ENCODE measurements around the gene CERS6.

Gene CERS6

GRCh38 chr2:168583710-168584521 is 127.8 kb downstream of the CERS6 start:
- H3K27ac ChIP-seq (ENCODE audit: low read length): no peak overlapping the region
- no peaks in the 10 kb centered on the region for H3K9me3 ChIP-seq (ENCODE audit: control insufficient read depth, low read depth, low read length)
- no peaks in the 10 kb centered on the region for H3K27me3 ChIP-seq (ENCODE audit: control insufficient read depth, insufficient read depth, low read length)
- no peak overlapping the region for H3K9ac ChIP-seq (ENCODE audit: low read length)
- no peak overlapping the region for H3K4me3 ChIP-seq (ENCODE audit: low read length)
- H3K36me3 ChIP-seq (ENCODE audit: control insufficient read depth, low read depth, low read length): no peaks in the 10 kb centered on the region
- peaks cover 4% of the 10 kb centered on the region for H3K4me1 ChIP-seq (ENCODE audit: control insufficient read depth, low read depth, low read length)

GRCh38 chr2:168584911-168585310 is 128.8 kb downstream of the CERS6 start:
- Histone ChIP-seq H3K27me3 (ENCODE audit: control insufficient read depth, insufficient read depth, low read length) (no peaks in the 10 kb centered on the region), H3K27ac (ENCODE audit: low read length) (no peak overlapping the region), H3K4me1 (ENCODE audit: control insufficient read depth, low read depth, low read length) (peaks cover 14% of the 10 kb centered on the region), H3K36me3 (ENCODE audit: control insufficient read depth, low read depth, low read length) (no peaks in the 10 kb centered on the region), H3K4me3 (ENCODE audit: low read length) (no peak overlapping the region), H3K9me3 (ENCODE audit: control insufficient read depth, low read depth, low read length) (no peaks in the 10 kb centered on the region), H3K9ac (ENCODE audit: low read length) (no peak overlapping the region)

GRCh38 chr2:168585700-168586099 is 129.6 kb downstream of the CERS6 start:
- Histone ChIP-seq H3K27ac (ENCODE audit: low read length) (no peak overlapping the region), H3K27me3 (ENCODE audit: control insufficient read depth, insufficient read depth, low read length) (no peaks in the 10 kb centered on the region), H3K9ac (ENCODE audit: low read length) (no peak overlapping the region), H3K4me1 (ENCODE audit: control insufficient read depth, low read depth, low read length) (peaks cover 17% of the 10 kb centered on the region), H3K4me3 (ENCODE audit: low read length) (no peak overlapping the region), H3K36me3 (ENCODE audit: control insufficient read depth, low read depth, low read length) (no peaks in the 10 kb centered on the region), H3K9me3 (ENCODE audit: control insufficient read depth, low read depth, low read length) (no peaks in the 10 kb centered on the region)

GRCh38 chr2:168587307-168587706 is 131.2 kb downstream of the CERS6 start:
- peaks cover 30% of the 10 kb centered on the region for H3K4me1 ChIP-seq (ENCODE audit: control insufficient read depth, low read depth, low read length)
- H3K27ac ChIP-seq (ENCODE audit: low read length): no peak overlapping the region
- H3K36me3 ChIP-seq (ENCODE audit: control insufficient read depth, low read depth, low read length): no peaks in the 10 kb centered on the region
- no peaks in the 10 kb centered on the region for H3K27me3 ChIP-seq (ENCODE audit: control insufficient read depth, insufficient read depth, low read length)
- H3K4me3 ChIP-seq (ENCODE audit: low read length): no peak overlapping the region
- H3K9me3 ChIP-seq (ENCODE audit: control insufficient read depth, low read depth, low read length): no peaks in the 10 kb centered on the region
- H3K9ac ChIP-seq (ENCODE audit: low read length): no peak overlapping the region

GRCh38 chr2:168589236-168590211 is 133.5 kb downstream of the CERS6 start:
- H3K9me3 ChIP-seq (ENCODE audit: control insufficient read depth, low read depth, low read length): no peaks in the 10 kb centered on the region
- H3K4me3 ChIP-seq (ENCODE audit: low read length): no peak overlapping the region
- H3K27ac ChIP-seq (ENCODE audit: low read length): no peak overlapping the region

GRCh38 chr2:168592181-168592831 is 136.2 kb downstream of the CERS6 start:
- Histone ChIP-seq H3K4me1 (ENCODE audit: control insufficient read depth, low read depth, low read length) (peaks cover 33% of the 10 kb centered on the region), H3K27ac (ENCODE audit: low read length) (no peak overlapping the region), H3K4me3 (ENCODE audit: low read length) (no peak overlapping the region), H3K36me3 (ENCODE audit: control insufficient read depth, low read depth, low read length) (no peaks in the 10 kb centered on the region), H3K27me3 (ENCODE audit: control insufficient read depth, insufficient read depth, low read length) (no peaks in the 10 kb centered on the region), H3K9me3 (ENCODE audit: control insufficient read depth, low read depth, low read length) (no peaks in the 10 kb centered on the region), H3K9ac (ENCODE audit: low read length) (no peak overlapping the region)

More at GRCh38 chr2:168589236-168590211, 133.5 kb downstream of the CERS6 start:
- Histone ChIP-seq H3K27me3 (ENCODE audit: control insufficient read depth, insufficient read depth, low read length) (no peaks in the 10 kb centered on the region), H3K9ac (ENCODE audit: low read length) (no peak overlapping the region), H3K36me3 (ENCODE audit: control insufficient read depth, low read depth, low read length) (no peaks in the 10 kb centered on the region), H3K4me1 (ENCODE audit: control insufficient read depth, low read depth, low read length) (peaks cover 33% of the 10 kb centered on the region)

- Histone ChIP-seq H3K27ac (ENCODE audit: low read length) (no peak overlapping the region), H3K9me3 (ENCODE audit: control insufficient read depth, low read depth, low read length) (no peaks in the 10 kb centered on the region), H3K4me1 (ENCODE audit: control insufficient read depth, low read depth, low read length) (peaks cover 33% of the 10 kb centered on the region), H3K4me3 (ENCODE audit: low read length) (no peak overlapping the region), H3K9ac (ENCODE audit: low read length) (no peak overlapping the region), H3K36me3 (ENCODE audit: control insufficient read depth, low read depth, low read length) (no peaks in the 10 kb centered on the region), H3K27me3 (ENCODE audit: control insufficient read depth, insufficient read depth, low read length) (no peaks in the 10 kb centered on the region)
These were observed 137.6 kb downstream of the CERS6 start for GRCh38 chr2:168593713-168594112.

GRCh38 chr2:168594778-168595177 is 138.7 kb downstream of the CERS6 start:
- Histone ChIP-seq H3K27me3 (ENCODE audit: control insufficient read depth, insufficient read depth, low read length) (no peaks in the 10 kb centered on the region), H3K4me1 (ENCODE audit: control insufficient read depth, low read depth, low read length) (peaks cover 23% of the 10 kb centered on the region), H3K36me3 (ENCODE audit: control insufficient read depth, low read depth, low read length) (no peaks in the 10 kb centered on the region), H3K4me3 (ENCODE audit: low read length) (no peak overlapping the region), H3K9ac (ENCODE audit: low read length) (no peak overlapping the region), H3K9me3 (ENCODE audit: control insufficient read depth, low read depth, low read length) (no peaks in the 10 kb centered on the region), H3K27ac (ENCODE audit: low read length) (no peak overlapping the region)

GRCh38 chr2:168596881-168597655 is 141.0 kb downstream of the CERS6 start:
- Histone ChIP-seq H3K27me3 (ENCODE audit: control insufficient read depth, insufficient read depth, low read length) (no peaks in the 10 kb centered on the region), H3K9me3 (ENCODE audit: control insufficient read depth, low read depth, low read length) (no peaks in the 10 kb centered on the region), H3K4me3 (ENCODE audit: low read length) (no peak overlapping the region), H3K4me1 (ENCODE audit: control insufficient read depth, low read depth, low read length) (peaks cover 9% of the 10 kb centered on the region), H3K9ac (ENCODE audit: low read length) (no peak overlapping the region), H3K27ac (ENCODE audit: low read length) (no peak overlapping the region), H3K36me3 (ENCODE audit: control insufficient read depth, low read depth, low read length) (no peaks in the 10 kb centered on the region)

GRCh38 chr2:168599738-168600137 is 143.7 kb downstream of the CERS6 start:
- H3K27ac ChIP-seq (ENCODE audit: low read length): no peak overlapping the region
- peaks cover 12% of the 10 kb centered on the region for H3K4me1 ChIP-seq (ENCODE audit: control insufficient read depth, low read depth, low read length)
- no peaks in the 10 kb centered on the region for H3K36me3 ChIP-seq (ENCODE audit: control insufficient read depth, low read depth, low read length)
- H3K9ac ChIP-seq (ENCODE audit: low read length): no peak overlapping the region
- no peak overlapping the region for H3K4me3 ChIP-seq (ENCODE audit: low read length)
- no peaks in the 10 kb centered on the region for H3K27me3 ChIP-seq (ENCODE audit: control insufficient read depth, insufficient read depth, low read length)
- H3K9me3 ChIP-seq (ENCODE audit: control insufficient read depth, low read depth, low read length): no peaks in the 10 kb centered on the region

- Histone ChIP-seq H3K9me3 (ENCODE audit: control insufficient read depth, low read depth, low read length) (peaks cover 6% of the 10 kb centered on the region), H3K36me3 (ENCODE audit: control insufficient read depth, low read depth, low read length) (no peaks in the 10 kb centered on the region), H3K4me1 (ENCODE audit: control insufficient read depth, low read depth, low read length) (peaks cover 12% of the 10 kb centered on the region), H3K9ac (ENCODE audit: low read length) (no peak overlapping the region), H3K4me3 (ENCODE audit: low read length) (no peak overlapping the region), H3K27me3 (ENCODE audit: control insufficient read depth, insufficient read depth, low read length) (no peaks in the 10 kb centered on the region), H3K27ac (ENCODE audit: low read length) (no peak overlapping the region)
These were observed 144.9 kb downstream of the CERS6 start for GRCh38 chr2:168600949-168601348.

All from iPS-18a (cell line).